GM12892 (cell line): ENCODE measurements around the gene DAPK1.

ENCODE experiments used
- DNase-seq: peaks from one replicate; pipeline ENCODE4 v3.0.0; 2011; ENCODE audit not compliant: insufficient read length
- FAIRE-seq: peaks from 2 replicates; lab custom pipeline; 2011; peaks lifted over from hg19 to GRCh38; lab: Jason Lieb, UNC
- POLR2A ChIP-seq: IDR thresholded peaks from 2 replicates; pipeline ENCODE4 v1.6.1; 2011; ENCODE audit warnings: low read depth, low read length, control low read depth
- POLR2AphosphoS5 ChIP-seq: IDR thresholded peaks from 2 replicates; pipeline ENCODE4 v1.6.1; 2011; ENCODE audit warnings: low read depth, low read length, control low read depth
- TAF1 ChIP-seq: IDR thresholded peaks from 2 replicates; pipeline ENCODE4 v1.6.1; 2011; ENCODE audit warnings: low read depth, mild to moderate bottlenecking, control low read depth, low read length, borderline replicate concordance

DAPK1 gene

GRCh38 chr9:87512311-87512710 is 14.6 kb downstream of the DAPK1 start:
- FAIRE-seq (no peak), DNase-seq (no peak)
- TF ChIP-seq TAF1 (no peak), POLR2AphosphoS5 (no peak), POLR2A (no peak)

- TF ChIP-seq POLR2AphosphoS5 (no peak), TAF1 (no peak), POLR2A (no peak)
- DNase-seq (no peak), FAIRE-seq (no peak)
Measured at GRCh38 chr9:87513161-87513560, 15.5 kb downstream of the DAPK1 start.

DNA sequence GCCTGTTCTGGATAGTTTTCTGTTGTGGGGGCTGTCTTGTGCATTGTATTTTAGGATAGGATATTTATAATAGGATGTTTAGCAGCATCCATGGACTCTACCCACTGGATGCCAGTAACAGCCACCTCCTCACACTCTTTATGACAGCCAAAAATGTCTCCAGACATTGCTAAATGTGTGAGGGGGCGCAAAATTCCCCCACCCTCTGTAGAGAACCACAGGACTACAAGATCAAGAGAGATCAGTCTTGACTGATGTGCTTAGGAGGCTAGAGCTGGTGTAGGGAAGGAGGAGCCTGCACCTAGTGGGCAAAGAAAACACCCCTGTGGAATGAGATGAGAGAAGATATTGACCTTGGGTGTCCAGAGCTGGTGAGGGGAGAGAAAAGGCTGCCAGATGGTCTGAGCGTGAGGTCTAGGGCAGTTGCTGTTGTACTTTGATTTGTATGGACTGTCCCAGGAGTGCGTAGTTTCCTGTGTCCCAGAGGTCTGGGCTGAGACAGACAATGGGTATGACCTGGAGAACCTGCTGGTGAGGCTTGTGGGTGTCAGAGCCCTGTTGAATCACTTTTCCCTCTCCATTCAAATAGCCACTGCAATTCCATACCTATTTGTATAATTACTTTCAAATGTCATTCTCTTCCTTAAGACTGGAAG is 16.3 kb downstream of the DAPK1 start:
- FAIRE-seq: no peak
- TF ChIP-seq POLR2AphosphoS5 (no peak), POLR2A (no peak), TAF1 (no peak)
- DNase-seq: no peak

GRCh38 chr9:87515006-87515405 is 17.3 kb downstream of the DAPK1 start:
- TF ChIP-seq POLR2A: no peak
- TF ChIP-seq POLR2AphosphoS5: no peak
- no peak for TF ChIP-seq TAF1
- FAIRE-seq (no peak), DNase-seq (no peak)

- no peak for DNase-seq
Measured at GRCh38 chr9:87515588-87516221, 18.0 kb downstream of the DAPK1 start.

GRCh38 chr9:87516222-87516925 is 18.7 kb downstream of the DAPK1 start:
- TF ChIP-seq TAF1: no peak
- no peak for TF ChIP-seq POLR2AphosphoS5
- no peak for TF ChIP-seq POLR2A
- FAIRE-seq (no peak), DNase-seq (no peak)

More at GRCh38 chr9:87515588-87516221, 18.0 kb downstream of the DAPK1 start:
- TF ChIP-seq POLR2A: no peak
- no peak for TF ChIP-seq POLR2AphosphoS5
- no peak for TF ChIP-seq TAF1
- no peak for FAIRE-seq

GRCh38 chr9:87516926-87517290 is 19.2 kb downstream of the DAPK1 start:
- DNase-seq: no peak
- FAIRE-seq: no peak

GRCh38 chr9:87517732-87518131 is 20.1 kb downstream of the DAPK1 start:
- DNase-seq: no peak
- TF ChIP-seq TAF1 (no peak), POLR2AphosphoS5 (no peak), POLR2A (no peak)
- FAIRE-seq: no peak

More at GRCh38 chr9:87516926-87517290, 19.2 kb downstream of the DAPK1 start:
- TF ChIP-seq POLR2A (no peak), TAF1 (no peak), POLR2AphosphoS5 (no peak)

DNA sequence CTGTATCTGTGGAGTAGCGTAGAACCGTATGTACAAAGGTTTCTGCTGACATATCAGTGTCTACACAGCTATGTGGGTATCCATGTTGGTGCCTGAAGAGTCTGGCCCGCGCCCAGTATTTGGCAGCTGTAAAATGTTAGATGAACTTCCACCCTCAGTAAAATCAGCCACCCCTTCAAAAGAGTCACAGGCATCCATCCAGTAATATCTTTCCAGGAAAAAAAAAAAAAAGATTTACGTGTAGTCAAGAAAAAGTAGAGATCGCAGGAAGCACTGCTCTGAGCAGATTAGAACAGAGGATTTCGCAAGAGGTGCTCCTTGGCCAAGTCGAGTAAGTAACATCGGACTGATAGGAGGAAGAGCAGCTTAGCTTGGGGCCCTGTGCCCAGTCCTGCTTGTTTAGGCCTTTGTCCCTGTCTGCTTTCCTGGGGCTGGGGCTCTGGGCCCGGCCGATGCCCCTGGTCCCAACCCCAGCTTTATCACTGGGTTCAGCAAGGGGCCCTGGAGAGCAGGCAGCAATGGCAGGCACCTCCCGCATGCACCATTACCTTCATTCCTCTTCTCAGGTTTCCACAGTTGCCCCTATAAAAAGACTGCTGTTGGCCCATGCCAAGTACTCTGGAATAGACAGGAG is 21.2 kb downstream of the DAPK1 start:
- TF ChIP-seq POLR2AphosphoS5: no peak
- no peak for DNase-seq
- FAIRE-seq: no peak

DNA sequence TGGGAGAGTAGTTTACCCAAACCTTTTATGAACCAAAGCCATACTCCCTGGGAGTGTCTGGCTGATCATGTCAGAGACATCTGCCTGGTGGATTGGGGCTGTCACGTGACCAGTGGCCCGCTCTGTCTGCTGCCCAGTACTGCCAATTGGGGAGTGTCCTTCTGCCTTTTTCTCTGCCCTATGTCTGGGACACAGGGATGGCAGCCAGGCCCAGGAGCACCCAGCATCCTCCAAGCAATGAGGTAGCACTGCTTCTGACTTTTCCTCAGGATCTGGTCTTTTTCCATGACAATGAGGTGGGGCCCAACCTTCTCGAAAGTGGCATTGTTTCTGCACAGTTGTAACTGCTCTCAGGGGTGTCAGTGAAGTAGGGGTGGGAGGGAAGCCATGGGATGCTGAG is 21.8 kb downstream of the DAPK1 start:
- TF ChIP-seq POLR2AphosphoS5 (no peak), POLR2A (no peak), TAF1 (no peak)
- DNase-seq: no peak
- FAIRE-seq: no peak

DNA sequence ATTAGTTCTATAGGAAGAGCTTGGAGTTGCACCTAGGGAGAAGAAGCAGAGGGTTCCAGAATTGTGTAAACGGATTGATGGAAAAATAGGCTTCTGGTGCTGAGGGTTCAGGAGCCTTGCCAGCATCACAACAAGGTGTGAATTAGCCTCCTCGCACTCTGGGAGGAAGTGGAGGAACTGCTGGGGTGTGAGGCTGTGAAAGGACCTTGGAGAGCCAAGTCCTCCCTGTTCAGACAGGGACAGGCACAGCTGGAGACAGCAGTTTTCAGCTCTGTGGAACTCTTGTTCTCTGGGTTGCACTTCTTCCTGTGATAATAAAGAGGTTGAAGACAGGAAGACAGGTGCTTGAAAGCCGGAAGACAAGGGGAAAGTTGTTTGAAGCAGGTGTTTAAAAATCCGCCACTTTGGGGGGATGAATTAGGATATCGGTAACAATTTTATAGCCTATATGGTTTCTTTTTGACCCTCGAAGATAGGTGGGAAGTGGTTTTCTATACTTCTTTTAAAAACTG is 22.6 kb downstream of the DAPK1 start:
- no peak for DNase-seq
- no peak for FAIRE-seq
- TF ChIP-seq TAF1: no peak
- no peak for TF ChIP-seq POLR2AphosphoS5
- no peak for TF ChIP-seq POLR2A
